NCI-H69 (cell line): ENCODE results near the gene SERP2.

Source experiments
- DNase-seq: peaks from one replicate; lab custom pipeline; 2025; lab: John Stamatoyannopoulos, UW

SERP2 gene

DNA sequence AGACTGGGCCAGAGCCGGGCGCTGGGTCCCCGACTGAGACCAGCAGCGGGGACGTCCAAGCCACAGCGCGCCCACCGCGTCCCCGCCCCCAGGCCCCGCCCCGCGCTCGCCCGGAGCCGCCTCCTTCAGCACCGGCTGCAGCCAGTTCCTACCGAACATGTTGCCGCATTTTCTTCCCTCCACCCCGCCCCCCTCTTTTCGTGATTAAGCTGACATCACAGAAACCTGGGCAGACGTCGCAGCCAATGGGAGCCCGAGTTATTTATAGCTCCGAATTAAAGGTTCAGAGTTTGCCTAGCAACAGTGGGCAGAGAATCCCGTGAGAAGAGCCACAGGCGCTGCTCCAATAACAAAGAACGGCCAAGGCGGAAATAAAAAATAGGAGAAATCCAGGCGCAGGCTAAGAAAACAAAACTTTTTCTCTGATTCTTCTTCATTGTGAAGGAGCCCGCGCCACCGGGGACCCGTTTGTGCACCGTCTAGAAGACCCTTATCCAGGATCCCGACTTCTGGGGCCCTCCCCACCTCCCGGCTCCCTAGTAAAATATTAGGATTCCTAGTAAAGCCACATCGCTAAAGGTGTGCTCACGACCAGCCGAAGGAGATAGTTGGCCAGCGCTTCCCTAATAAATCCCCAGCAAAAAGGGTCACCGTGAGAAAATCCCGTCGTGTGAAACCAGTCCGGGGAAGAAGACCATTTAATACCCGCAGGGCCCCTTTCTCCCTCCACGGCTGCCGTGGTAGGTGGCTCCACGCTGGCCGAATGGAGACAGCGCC lies 61.7 kb downstream of the SERP2 start:
- peak; percentile 98 for DNase-seq

GRCh38 chr13:44435919-44436510 lies 62.4 kb downstream of the SERP2 start:
- DNase-seq, result peak; percentile 33

- DNase-seq, result peak; percentile 95
Measured at GRCh38 chr13:44436589-44437337, 63.1 kb downstream of the SERP2 start.

DNA sequence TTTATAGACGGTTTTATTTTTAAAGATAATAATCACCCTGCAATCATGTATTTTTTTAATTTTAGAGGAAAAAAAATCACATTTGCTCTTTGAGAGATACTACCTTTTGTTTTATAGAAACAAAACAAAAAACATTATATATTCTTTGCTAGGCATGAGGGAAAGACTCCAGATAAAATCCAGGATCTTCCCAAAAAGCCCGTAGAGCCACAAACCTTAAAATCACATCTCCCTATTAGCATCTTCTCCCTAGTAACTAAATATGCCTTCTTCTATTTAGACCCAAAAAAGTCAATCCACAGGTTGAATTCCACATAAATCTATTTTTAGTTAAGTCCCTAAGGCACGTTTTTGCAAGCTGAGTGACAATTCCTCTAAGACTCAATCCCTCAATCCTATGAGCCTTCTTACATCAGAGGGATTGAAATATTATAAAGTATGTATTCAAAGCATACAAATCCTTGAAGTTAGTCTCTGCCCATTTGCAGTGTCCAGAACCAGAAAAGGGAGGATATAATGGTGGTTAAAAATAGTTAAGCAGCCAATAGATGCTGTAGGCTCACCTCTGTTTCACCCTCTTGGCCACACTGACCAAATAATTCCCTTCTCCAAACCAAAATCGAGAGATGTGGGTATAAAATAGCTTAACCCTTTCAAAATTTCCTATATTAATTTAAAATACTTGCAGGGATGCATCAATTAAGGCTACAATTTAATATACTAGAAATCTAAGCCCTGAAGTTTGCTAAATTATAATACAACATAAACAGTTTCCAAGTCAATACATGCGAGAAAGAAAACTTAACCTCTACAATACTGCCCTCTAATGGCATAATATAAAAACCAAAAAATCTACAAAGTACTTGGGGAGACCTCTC lies 64.0 kb downstream of the SERP2 start:
- DNase-seq, result peak; percentile 64

GRCh38 chr13:44438234-44438579 lies 64.6 kb downstream of the SERP2 start:
- peak; percentile 36 for DNase-seq

DNA sequence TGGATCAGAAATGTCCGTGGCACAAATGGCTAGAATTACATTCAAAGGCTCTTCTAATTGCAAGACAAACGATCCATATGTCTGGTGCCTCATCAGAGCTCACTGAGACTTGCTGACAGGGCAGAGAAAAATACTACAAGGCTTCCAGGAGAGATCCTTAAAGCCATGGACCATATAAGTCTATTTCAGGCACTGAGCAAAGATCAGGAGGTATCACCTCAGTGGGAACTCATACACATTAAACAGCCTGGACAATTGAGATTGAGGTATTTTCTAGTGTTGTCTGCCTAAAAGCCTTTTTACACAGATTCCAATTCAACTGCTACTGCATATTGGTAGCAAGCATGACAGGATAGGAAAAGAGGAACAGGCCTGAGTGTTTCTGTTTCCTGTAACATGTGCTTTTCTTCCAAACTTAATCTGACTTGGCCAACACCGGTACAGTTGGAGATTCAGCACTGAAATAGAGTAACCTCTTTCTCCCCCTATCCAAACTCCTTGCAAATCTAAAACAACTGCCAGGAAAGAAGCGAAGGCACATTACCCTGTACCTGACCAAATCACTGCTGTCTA lies 65.9 kb downstream of the SERP2 start:
- DNase-seq, result peak; percentile 73

GRCh38 chr13:44440046-44440608 lies 66.5 kb downstream of the SERP2 start:
- DNase-seq, result peak; percentile 48
